Superior temporal gyrus (tissue), 1 donor: ENCODE results near the gene TTN.

Experiments used
- DNase-seq: peaks from one replicate; pipeline ENCODE4 v3.0.0-alpha.2; 2016; ENCODE audit errors: extremely low spot score

TTN gene

GRCh38 chr2:178496049-178496448 lies 311.2 kb downstream of the TTN start:
- DNase-seq, result no peak

GRCh38 chr2:178491612-178492011 lies 315.6 kb downstream of the TTN start:
- no peak for DNase-seq

GRCh38 chr2:178485356-178485755 lies 321.9 kb downstream of the TTN start:
- no peak for DNase-seq

- peak; percentile 68 for DNase-seq
Measured at GRCh38 chr2:178484245-178485041, 322.8 kb downstream of the TTN start.

- no peak for DNase-seq
Measured at GRCh38 chr2:178482437-178482836, 324.8 kb downstream of the TTN start.

- DNase-seq, result peak; percentile 93
Measured at GRCh38 chr2:178480227-178481181, 326.7 kb downstream of the TTN start, which contains the start of gene PLEKHA3. PLEKHA3 (plus strand) TSS chr2:178480457; CDS start chr2:178480870, 413 bp downstream.

GRCh38 chr2:178479758-178480226 lies 327.4 kb downstream of the TTN start:
- no peak for DNase-seq

GRCh38 chr2:178479275-178479616 lies 328.0 kb downstream of the TTN start:
- DNase-seq, result peak; percentile 44

- DNase-seq, result peak; percentile 93
Measured at GRCh38 chr2:178478439-178479274, 328.6 kb downstream of the TTN start, which contains the start of gene FKBP7. FKBP7 (minus strand) TSS chr2:178478600; CDS start chr2:178478499, 101 bp downstream.

GRCh38 chr2:178478130-178478438 lies 329.1 kb downstream of the TTN start:
- no peak for DNase-seq

- peak; percentile 28 for DNase-seq
Measured at GRCh38 chr2:178477443-178478129, 329.6 kb downstream of the TTN start.

- no peak for DNase-seq
Measured at GRCh38 chr2:178476477-178476876, 330.7 kb downstream of the TTN start.
